Sigmoid colon (tissue), 4 donors: ENCODE data around the gene ACTG1.

ENCODE experiments used
- CTCF ChIP-seq, 4 experiments: fragments of 450-650 bp in 3 of 4; fragments of 200-600 bp in 1 of 4; IDR thresholded peaks; one replicate each; pipeline ENCODE4 v1.5.1; 2016 to 2019; ENCODE audit warnings: antibody characterized with exemption in 4 of 4, mild to moderate bottlenecking in 3 of 4, moderate library complexity in 2 of 4
- EP300 ChIP-seq, 4 donors: sonication (generic); formaldehyde crosslinking; IDR thresholded peaks; one replicate each; pipeline ENCODE4 v1.6.1; 2017; ENCODE audit warnings: antibody characterized with exemption in 4 of 4
- POLR2A ChIP-seq, 2 donors: fragments of 450-650 bp; IDR thresholded peaks; one replicate each; pipeline ENCODE4 v1.6.1; 2016; ENCODE audit warnings: antibody characterized with exemption in 2 of 2, mild to moderate bottlenecking in 2 of 2, moderate library complexity in 2 of 2
- POLR2AphosphoS5 ChIP-seq, 4 donors: sonication (generic); formaldehyde crosslinking; IDR thresholded peaks; one replicate each; pipeline ENCODE4 v1.6.1; 2017; ENCODE audit warnings: antibody characterized with exemption in 4 of 4

DNA sequence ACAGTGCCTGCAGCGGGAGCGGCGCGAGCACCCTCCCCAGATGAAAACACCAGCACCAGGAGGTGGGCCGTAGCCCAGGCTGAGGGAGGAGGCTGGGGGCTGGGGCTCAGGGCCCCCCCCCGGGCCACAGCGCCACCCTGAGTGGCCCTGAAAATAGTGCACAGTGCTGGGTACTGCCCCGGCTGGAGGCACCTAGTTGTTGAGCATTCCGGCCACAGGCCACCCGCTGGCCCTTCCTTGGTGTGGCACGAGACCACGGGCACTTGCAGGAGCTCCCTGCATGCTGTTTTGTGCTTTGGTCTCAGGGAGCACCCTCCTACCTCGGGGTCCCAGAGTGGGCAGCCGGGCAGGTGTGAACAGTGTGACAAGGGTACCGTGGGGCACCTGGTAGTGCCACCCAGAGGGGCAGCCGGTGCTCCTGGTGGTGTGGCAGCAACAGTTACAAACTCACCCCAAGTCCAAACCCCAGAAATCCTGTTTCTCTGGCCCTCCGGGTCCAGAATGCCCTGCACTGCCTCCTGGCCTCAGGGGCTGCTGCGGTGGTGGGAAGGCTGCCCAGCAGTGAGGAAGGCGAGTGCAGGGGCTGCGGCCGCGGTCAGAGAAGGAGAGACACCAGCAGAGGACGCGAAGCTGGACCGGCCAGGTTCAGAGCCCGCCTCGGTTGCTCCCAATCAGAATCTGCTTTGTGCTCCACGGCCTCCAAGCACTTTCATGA is 27.5 kb upstream of the ACTG1 start:
- no peak for TF ChIP-seq CTCF (IDR thresholded peaks at IDR 0.05)
- TF ChIP-seq POLR2A (IDR thresholded peaks at IDR 0.05) = no peak
- no peak for TF ChIP-seq EP300 (IDR thresholded peaks at IDR 0.05)
- TF ChIP-seq POLR2AphosphoS5 (IDR thresholded peaks at IDR 0.05) = no peak
